ENCODE measurements around the gene NLRP4.

DNA sequence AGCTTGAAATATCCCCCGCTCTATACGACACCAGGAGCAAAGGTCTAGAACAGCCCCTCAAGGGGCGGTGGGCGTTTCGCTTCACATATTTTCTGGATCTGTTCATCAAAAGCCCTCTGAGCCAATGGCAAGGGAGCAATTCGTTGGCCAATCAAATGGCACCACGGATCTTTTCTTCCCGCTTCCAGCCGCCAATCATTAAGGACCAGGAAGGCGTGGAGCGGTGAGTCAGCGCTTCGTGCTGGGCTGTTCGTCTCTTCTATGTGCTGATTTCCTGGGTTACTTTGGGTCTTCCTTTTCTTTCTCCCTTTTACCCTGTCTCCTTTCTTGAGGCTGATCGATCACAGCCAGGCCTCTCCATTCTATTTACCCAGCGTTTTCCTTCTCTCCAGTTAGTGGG lies at the start of gene NLRP4:
- TF ChIP-seq, protein P1, sequence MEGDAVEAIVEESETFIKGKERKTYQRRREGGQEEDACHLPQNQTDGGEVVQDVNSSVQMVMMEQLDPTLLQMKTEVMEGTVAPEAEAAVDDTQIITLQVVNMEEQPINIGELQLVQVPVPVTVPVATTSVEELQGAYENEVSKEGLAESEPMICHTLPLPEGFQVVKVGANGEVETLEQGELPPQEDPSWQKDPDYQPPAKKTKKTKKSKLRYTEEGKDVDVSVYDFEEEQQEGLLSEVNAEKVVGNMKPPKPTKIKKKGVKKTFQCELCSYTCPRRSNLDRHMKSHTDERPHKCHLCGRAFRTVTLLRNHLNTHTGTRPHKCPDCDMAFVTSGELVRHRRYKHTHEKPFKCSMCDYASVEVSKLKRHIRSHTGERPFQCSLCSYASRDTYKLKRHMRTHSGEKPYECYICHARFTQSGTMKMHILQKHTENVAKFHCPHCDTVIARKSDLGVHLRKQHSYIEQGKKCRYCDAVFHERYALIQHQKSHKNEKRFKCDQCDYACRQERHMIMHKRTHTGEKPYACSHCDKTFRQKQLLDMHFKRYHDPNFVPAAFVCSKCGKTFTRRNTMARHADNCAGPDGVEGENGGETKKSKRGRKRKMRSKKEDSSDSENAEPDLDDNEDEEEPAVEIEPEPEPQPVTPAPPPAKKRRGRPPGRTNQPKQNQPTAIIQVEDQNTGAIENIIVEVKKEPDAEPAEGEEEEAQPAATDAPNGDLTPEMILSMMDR (conservative IDR thresholded peaks at IDR 0.05; ENCODE audit: low read depth, low read length), result no peak
- TF ChIP-seq EZH2 (IDR thresholded peaks at IDR 0.05; ENCODE audit: borderline replicate concordance, low read depth, low read length, poor library complexity, severe bottlenecking), result no peak
